GM23338 (cell line): Measurements from ENCODE around the gene FSD1.

Experiments
- CREB1 ChIP-seq: fragments of 250-450 bp; sonication (Bioruptor Pico); IDR thresholded peaks from 2 replicates; pipeline ENCODE4 v1.5.0; 2020; ENCODE audit warnings: low read depth, mild to moderate bottlenecking, moderate library complexity
- EZH2 ChIP-seq: fragments of 200-600 bp; sonication (generic); IDR thresholded peaks from one replicate; pipeline ENCODE4 v1.8.0; 2017; ENCODE audit warnings: antibody characterized with exemption, mild to moderate bottlenecking, low read depth; ENCODE audit not compliant: unreplicated experiment
- EZH2phosphoT487 ChIP-seq: fragments of 200-600 bp; sonication (generic); IDR thresholded peaks from one replicate; pipeline ENCODE4 v1.8.1; 2018; ENCODE audit warnings: antibody characterized with exemption; ENCODE audit not compliant: unreplicated experiment
- JUNB ChIP-seq: IDR thresholded peaks from one replicate; pipeline ENCODE4 v1.6.1; 2016; ENCODE audit warnings: antibody characterized with exemption; ENCODE audit not compliant: unreplicated experiment
- POLR2AphosphoS5 ChIP-seq: IDR thresholded peaks from 2 replicates; pipeline ENCODE4 v1.6.1; 2016; ENCODE audit warnings: antibody characterized with exemption, low read depth
- TF ChIP-seq, protein P1 (sequence below), 2 experiments: fragments of 200-600 bp in 1 of 2; sonication (generic) in 1 of 2; conservative IDR thresholded peaks; 2 replicates each; pipeline versions ENCODE4 v1.5.1 to v1.6.1; 2016 to 2017; ENCODE audit warnings: antibody characterized with exemption in 2 of 2, low read depth in 2 of 2, mild to moderate bottlenecking in 2 of 2, moderate library complexity in 1 of 2
- TF ChIP-seq, protein P2 (sequence below): IDR thresholded peaks from one replicate; pipeline ENCODE4 v1.6.1; 2018; ENCODE audit warnings: antibody characterized with exemption; ENCODE audit not compliant: unreplicated experiment

DNA sequence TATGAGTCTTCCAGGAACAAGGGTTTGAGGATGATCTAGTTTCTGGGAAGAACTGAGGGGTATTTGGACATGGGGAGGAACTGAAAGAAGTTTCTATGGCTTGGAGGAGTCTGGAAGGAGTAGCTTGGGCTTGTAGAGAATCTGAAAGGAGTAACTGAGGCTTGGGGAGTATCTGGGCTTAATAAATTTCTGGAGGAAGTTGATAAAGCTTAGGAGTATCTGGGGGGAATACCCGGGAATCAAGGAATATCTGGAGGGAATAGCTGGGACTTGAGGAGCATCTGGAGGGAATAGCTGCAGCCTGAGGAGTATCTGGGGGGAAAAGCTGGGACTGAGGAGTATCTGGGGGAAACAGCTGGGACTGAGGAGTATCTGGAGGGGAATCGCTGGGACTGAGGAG lies 16.0 kb downstream of the FSD1 start:
- TF ChIP-seq, protein P1, sequence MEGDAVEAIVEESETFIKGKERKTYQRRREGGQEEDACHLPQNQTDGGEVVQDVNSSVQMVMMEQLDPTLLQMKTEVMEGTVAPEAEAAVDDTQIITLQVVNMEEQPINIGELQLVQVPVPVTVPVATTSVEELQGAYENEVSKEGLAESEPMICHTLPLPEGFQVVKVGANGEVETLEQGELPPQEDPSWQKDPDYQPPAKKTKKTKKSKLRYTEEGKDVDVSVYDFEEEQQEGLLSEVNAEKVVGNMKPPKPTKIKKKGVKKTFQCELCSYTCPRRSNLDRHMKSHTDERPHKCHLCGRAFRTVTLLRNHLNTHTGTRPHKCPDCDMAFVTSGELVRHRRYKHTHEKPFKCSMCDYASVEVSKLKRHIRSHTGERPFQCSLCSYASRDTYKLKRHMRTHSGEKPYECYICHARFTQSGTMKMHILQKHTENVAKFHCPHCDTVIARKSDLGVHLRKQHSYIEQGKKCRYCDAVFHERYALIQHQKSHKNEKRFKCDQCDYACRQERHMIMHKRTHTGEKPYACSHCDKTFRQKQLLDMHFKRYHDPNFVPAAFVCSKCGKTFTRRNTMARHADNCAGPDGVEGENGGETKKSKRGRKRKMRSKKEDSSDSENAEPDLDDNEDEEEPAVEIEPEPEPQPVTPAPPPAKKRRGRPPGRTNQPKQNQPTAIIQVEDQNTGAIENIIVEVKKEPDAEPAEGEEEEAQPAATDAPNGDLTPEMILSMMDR (conservative IDR thresholded peaks at IDR 0.05; ENCODE audit: low read depth in 2 of 2), result no peak
- TF ChIP-seq, protein P2, sequence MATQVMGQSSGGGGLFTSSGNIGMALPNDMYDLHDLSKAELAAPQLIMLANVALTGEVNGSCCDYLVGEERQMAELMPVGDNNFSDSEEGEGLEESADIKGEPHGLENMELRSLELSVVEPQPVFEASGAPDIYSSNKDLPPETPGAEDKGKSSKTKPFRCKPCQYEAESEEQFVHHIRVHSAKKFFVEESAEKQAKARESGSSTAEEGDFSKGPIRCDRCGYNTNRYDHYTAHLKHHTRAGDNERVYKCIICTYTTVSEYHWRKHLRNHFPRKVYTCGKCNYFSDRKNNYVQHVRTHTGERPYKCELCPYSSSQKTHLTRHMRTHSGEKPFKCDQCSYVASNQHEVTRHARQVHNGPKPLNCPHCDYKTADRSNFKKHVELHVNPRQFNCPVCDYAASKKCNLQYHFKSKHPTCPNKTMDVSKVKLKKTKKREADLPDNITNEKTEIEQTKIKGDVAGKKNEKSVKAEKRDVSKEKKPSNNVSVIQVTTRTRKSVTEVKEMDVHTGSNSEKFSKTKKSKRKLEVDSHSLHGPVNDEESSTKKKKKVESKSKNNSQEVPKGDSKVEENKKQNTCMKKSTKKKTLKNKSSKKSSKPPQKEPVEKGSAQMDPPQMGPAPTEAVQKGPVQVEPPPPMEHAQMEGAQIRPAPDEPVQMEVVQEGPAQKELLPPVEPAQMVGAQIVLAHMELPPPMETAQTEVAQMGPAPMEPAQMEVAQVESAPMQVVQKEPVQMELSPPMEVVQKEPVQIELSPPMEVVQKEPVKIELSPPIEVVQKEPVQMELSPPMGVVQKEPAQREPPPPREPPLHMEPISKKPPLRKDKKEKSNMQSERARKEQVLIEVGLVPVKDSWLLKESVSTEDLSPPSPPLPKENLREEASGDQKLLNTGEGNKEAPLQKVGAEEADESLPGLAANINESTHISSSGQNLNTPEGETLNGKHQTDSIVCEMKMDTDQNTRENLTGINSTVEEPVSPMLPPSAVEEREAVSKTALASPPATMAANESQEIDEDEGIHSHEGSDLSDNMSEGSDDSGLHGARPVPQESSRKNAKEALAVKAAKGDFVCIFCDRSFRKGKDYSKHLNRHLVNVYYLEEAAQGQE, result no peak
- TF ChIP-seq CREB1 (CRISPR knock-in tag), result no peak
- no peak for TF ChIP-seq POLR2AphosphoS5
- no peak for TF ChIP-seq JUNB
- no peak for TF ChIP-seq EZH2phosphoT487
- TF ChIP-seq EZH2, result no peak
